NCI-H2171 treated with DMSO at 0.1 percent for 48 hours (cell line): ENCODE measurements around the gene MARCHF9.
"Not testable (repeated sequence)": the region's sequence is repeated elsewhere in the genome, so short reads cannot be mapped to it uniquely, and the experiment has no call there.

Experiments used
- DNase-seq: peaks from one replicate; lab custom pipeline; 2025; lab: John Stamatoyannopoulos, UW

The MARCHF9 gene

DNA sequence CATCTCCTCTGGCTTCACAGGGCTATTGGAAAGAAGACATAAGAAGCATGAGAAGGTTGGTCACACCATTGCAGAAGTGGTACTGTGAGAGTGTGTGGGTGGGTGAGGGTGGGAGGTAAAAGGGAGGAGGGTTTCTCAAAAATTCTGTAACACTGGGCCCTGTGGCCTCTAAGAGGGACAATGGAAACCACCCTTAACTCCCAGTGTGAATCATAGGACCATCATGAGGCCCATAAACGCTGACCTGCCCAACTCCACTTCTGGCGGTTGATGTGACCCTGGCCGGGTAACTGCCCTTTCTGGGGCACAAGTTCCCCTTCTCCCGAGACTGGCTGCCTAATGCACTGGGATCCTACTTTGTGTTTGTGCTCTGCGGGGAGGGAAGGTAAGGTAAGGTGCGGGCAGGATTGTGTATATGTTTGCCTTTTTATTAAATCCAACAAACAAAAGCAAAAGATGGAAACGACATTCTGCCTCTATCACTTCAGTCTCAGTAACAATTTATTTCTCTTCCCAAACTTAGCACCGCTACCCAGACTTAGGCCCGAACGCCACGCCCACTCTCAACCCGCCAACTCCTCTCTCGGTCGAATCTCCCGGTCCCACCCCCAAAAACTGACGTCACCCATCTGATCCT is 16.5 kb downstream of the MARCHF9 start:
- DNase-seq, result peak; percentile 94

DNA sequence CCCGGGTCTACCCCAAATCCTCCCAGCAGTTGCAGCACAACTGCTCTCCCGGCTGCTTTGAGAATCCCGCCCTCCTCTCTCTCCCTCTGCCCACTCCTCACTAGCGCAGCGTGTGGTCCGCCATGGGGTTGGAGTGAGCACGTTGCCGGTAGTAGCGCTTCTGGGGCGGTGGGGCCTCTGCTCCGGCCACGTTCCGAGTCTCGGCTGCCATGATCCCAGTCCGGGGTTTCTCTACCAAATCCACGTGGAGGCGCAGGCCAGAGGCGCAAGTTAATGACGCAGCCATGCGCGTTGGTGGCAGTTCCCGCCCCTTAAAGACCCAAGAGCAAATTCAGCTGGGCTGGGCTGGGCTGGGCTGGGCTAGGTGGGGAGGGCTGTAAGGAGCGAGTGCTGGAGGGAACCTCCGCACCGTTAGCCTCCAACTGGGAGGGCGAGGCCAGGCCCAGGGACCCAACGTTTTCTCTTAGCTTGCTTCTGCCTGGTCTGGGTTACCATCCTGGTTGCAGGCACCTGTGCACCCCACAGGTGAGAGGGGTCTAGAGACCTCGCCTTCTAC is 17.0 kb downstream of the MARCHF9 start, which contains the start of gene METTL1:
METTL1 (minus strand) TSS at position 233 of the 556 bp plus-strand sequence; CDS start at position 211, 22 bp downstream.
- peak; percentile 94 for DNase-seq

- peak; percentile 70 for DNase-seq
Measured at GRCh38 chr12:57772429-57773322, 17.8 kb downstream of the MARCHF9 start, which contains the start of gene EEF1AKMT3. TSS of gene EEF1AKMT3 (plus strand) at chr12:57772614. CDS start at chr12:57772725, 111 bp downstream.

DNA sequence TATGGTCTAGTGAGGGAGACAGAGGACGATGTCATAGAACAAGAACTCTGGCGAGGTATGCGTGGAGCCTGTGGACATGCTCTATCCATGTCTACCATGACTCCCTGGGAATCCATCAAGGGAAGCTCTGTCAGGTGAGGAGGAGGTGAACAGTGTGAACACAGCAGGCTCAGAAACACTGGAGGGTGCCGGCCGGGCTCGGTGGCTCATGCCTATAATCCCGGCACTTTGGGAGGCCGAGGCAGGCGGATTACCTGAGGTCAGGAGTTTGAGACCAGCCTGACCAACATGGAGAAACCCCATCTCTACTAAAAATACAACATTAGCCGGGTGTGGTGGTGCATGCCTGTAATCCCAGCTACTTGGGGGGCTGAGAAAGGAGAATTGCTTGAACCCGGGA is 19.7 kb downstream of the MARCHF9 start:
- DNase-seq, result not testable (repeated sequence)

GRCh38 chr12:57775044-57775443 is 20.1 kb downstream of the MARCHF9 start:
- DNase-seq, result no peak

DNA sequence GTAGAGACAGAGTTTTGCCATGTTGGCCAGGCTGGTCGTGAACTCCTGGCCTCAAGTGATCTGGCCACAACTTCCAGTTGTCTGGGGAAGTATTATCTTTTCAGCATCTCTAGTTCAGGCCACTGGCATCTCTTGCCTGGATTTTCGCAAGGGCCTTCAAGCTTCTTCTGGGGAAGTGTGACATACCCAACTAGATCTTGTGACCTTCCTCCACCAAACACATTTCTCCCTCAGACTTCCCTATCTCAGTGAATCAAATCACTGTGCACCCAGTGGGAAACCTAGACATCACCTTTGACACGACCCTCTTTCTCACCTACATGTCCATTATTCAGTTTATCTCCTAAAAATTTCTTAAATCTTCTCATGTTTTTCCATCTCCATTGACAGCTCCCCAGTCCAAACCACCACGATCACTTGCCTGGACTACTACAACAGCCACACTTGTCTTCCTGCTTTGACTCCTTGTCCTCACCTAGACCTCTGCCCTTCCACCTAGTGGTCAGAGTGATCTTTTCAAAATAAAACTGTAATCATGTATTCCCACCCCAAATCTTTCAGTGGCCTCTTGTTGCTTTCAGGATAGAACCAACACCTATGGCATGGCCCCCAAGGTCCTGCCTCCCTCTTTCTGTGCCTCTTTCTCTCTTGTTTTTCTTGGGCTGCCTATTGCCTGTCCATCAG is 20.8 kb downstream of the MARCHF9 start:
- DNase-seq, result no peak

- no peak for DNase-seq
Measured at GRCh38 chr12:57776247-57776587, 21.3 kb downstream of the MARCHF9 start.

DNA sequence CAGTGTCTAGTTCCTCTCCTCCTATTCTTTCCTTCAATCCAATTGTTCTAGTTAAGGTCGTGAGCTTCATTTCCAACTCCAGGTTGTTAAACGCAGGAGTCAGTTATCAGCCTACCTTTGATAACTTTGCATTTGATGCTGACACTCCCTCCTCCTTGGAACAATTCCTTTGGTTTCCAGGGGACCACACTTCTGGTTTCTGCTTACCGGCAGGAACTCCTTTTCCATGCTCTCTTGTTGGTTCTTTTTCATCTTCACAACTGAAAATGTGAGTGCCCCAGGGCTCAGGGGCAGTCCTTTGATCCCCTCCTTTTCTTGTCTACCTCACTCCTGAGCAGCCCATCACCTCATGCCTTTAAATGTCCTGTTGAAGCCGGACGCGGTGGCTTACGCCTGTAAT is 22.5 kb downstream of the MARCHF9 start:
- DNase-seq, result no peak

DNA sequence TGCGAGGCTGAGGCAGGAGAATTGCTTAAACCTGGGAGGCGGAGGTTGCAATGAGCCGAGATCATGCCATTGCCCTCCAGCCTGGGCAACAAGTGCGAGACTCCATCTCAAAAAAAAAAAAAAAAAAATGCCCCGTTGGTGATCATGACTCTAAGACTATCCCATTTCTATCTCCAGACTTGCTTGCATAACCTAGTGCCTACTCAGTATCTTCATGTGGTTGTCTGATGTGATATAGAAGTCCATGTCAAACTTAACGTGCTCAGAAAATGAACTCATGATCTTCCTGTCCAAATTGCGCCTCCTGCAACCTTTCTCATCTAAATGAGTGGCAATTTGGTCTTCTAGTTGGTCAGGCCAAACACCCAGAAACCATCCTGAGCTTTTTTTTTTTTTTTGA is 23.0 kb downstream of the MARCHF9 start:
- DNase-seq, result no peak

DNA sequence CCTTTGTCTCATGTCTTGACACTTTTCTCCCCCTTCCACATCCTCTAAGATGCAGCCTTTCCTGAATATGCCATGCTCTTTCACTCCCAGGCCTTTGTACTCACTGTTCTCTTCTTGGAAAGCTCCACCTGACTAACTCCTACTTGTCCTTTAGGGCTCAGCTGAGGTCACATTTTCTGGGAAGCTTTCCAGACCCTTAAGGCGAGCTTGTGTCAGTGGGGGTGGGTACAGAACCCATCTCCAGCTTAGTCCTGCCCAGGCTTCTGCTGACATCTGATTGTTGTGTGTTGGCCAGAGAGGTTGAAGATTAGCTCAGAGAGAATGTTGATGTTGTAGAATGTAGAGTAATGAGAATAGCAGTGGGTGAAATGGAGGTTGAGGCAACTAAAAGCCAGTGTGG is 24.8 kb downstream of the MARCHF9 start:
- no peak for DNase-seq

DNA sequence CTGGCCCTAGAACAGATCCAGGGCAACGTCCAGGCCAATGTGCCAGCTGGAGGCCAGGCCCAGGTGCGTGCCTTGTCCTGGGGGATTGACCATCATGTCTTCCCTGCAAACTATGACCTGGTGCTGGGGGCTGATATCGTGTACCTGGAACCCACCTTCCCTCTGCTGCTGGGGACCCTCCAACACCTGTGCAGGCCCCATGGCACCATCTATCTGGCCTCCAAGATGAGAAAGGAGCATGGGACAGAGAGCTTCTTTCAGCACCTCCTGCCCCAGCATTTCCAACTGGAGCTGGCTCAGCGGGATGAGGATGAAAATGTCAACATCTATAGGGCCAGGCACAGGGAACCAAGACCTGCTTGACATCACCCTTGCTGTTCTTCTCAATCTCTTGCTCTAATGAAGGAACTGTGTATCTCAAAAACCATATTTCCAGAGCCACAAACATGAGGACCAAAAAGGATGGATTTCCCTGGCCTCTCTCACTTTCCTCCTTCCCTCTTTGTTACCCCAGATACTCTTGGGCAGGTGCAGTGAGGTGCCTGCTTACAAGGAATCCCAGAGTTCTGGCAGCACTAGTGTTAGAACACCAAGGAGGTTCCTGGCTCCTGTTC is 25.5 kb downstream of the MARCHF9 start:
- no peak for DNase-seq

DNA sequence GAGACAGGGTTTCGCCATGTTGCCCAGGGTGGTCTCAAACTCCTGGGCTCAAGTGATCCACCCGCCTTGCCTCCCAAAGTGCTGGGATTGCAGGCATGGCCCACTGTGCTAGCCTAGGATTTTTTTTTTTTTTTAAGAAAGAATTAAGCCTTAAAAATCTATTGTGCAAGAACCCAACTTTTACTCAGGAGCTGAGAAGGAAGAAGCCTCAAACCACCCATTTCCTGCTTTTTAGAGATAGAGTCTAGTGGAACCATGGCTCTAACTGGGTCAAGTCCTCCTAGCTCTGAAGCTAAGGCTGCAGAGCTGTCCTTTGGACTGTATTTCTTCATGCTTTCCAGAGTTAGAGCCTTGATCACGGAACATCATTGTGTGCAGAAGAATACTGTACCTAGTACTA is 26.3 kb downstream of the MARCHF9 start:
- DNase-seq, result no peak

DNA sequence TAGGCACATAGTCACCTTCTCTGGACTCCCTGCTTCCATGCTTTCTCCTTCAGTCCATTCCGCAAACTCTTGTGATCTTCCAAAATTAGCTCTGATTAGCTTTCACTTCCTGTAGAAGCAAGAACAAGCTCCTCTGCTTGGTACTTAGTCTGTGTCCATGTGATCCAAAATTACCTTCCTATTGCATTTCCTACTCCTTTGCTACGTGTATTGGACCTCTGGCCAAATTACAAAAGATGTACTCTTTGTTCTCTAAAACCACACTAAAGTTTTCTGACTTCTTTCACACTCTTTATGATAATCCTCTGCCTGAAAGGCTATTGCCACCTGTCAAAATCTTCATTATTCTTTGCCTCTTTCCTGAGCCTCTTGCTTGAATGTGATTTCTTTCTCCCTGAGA is 26.9 kb downstream of the MARCHF9 start:
- DNase-seq, result no peak

DNA sequence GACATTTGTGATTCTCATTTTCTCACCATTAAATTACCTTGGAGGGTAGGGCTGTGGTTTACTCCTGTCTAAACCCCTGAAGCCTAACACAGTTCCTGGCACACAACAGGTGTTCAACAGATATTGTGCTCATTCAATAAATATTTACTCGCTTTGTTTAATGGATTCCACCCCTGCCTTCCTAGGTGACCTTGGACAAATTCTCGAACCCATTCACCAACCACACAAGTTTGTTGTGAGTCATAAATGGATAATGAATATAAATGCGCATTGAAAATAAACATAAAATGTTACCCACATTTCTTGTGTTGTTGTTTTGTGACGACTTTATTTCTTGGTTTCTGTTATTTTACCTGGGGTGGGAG is 27.3 kb downstream of the MARCHF9 start:
- DNase-seq, result no peak

DNA sequence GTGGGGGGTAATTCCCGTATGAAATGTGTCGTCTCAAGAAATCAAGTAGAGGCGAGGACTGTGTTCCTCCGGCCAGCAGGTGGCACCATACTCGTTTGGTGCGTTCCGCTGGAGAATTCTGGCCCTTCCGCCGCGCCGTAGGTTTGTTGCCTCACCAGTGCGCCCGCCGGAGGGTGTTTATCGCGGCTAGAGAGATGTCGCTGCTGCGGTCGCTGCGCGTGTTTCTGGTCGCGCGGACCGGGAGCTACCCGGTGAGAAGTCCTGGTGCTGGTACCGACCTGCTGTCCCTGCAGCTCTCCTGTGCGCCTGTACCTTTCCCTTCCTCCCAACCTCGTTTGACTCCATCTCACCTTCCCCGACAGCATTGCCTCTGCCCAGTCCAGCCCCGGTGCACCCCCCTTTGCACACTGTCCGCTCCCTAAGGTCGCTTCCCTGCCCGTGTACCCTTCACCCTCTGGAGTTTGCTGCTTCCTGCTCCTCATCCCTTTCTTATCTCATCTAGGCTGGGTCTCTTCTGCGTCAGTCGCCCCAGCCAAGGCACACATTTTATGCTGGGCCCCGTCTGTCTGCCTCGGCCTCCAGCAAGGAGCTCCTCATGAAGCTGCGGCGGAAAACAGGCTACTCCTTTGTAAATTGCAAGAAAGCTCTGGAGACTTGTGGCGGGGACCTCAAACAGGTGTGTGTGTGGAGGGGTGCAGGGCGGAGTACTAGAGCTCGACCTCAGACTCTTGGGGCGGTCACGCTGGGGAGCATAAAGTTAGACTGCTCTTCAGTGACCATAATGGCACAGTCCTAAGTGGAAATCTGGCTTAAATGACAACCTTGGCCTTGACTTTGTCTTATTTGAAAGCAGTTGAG is 27.9 kb downstream of the MARCHF9 start, which contains the start of gene TSFM:
TSFM (plus strand) TSS at position 180 of the 858 bp plus-strand sequence; CDS start at position 195, 15 bp downstream.
- peak; percentile 90 for DNase-seq

- DNase-seq, result no peak
Measured at GRCh38 chr12:57783466-57783801, 28.5 kb downstream of the MARCHF9 start.

DNA sequence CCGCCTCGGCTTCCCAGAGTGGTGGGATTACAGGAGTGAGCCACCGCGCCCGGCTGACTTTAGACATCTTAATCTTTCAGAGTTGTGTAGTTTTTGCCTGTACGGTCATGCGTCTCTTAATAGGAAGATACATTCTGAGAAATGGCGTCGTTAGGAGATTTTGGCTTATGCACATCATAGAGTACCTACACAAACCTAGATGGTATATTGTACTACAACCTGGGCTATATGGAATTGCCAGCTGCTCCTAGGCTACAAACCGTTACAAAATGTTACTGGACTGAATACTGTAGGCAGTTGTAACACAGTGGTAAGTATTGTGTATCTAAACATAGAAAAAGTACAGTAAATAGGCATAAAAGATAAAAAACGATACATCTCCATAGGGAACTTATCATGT is 29.0 kb downstream of the MARCHF9 start:
- DNase-seq, result no peak

- no peak for DNase-seq
Measured at GRCh38 chr12:57793920-57794319, 39.0 kb downstream of the MARCHF9 start.

- DNase-seq, result no peak
Measured at GRCh38 chr12:57795354-57795753, 40.5 kb downstream of the MARCHF9 start.

GRCh38 chr12:57796996-57797395 is 42.1 kb downstream of the MARCHF9 start:
- no peak for DNase-seq

- DNase-seq, result no peak
Measured at GRCh38 chr12:57797933-57798332, 43.0 kb downstream of the MARCHF9 start.
